HG03045 (cell line): ENCODE data around the gene CEACAM3.
A peak's percentile ranks its signal among the peaks of the same experiment; 100 is the strongest.

Experiments
- ATAC-seq: cut with Tn5 transposase; IDR thresholded peaks from one replicate; pipeline ENCODE4 v1.9.1; 2021; ENCODE audit warnings: mild to moderate bottlenecking, moderate library complexity; ENCODE audit not compliant: unreplicated experiment

The CEACAM3 gene

GRCh38 chr19:41843371-41843770 is 47.0 kb downstream of the CEACAM3 start:
- ATAC-seq, result no peak

GRCh38 chr19:41844601-41845000 is 48.2 kb downstream of the CEACAM3 start, which contains the start of gene LYPD4:
Gene LYPD4, minus strand, starts transcription at chr19:41844683. Its CDS starts 5,398 bp downstream, at chr19:41839285.
- ATAC-seq, result no peak

GRCh38 chr19:41845001-41845050 is 48.4 kb downstream of the CEACAM3 start, which contains the start of gene DMRTC2:
Gene DMRTC2, plus strand, starts transcription at chr19:41845042. Its CDS starts 2,387 bp downstream, at chr19:41847429.
- no peak for ATAC-seq

- no peak for ATAC-seq
Observed at GRCh38 chr19:41845051-41845590, 48.7 kb downstream of the CEACAM3 start.

GRCh38 chr19:41847351-41848105 is 51.1 kb downstream of the CEACAM3 start:
- no peak for ATAC-seq

- ATAC-seq, result no peak
Observed at GRCh38 chr19:41848666-41849065, 52.3 kb downstream of the CEACAM3 start.

GRCh38 chr19:41849067-41849466 is 52.7 kb downstream of the CEACAM3 start:
- ATAC-seq, result no peak

GRCh38 chr19:41850381-41850780 is 54.0 kb downstream of the CEACAM3 start:
- no peak for ATAC-seq

GRCh38 chr19:41851456-41851855 is 55.1 kb downstream of the CEACAM3 start:
- no peak for ATAC-seq

GRCh38 chr19:41853344-41853743 is 57.0 kb downstream of the CEACAM3 start:
- no peak for ATAC-seq

GRCh38 chr19:41853768-41854167 is 57.4 kb downstream of the CEACAM3 start:
- ATAC-seq, result no peak

GRCh38 chr19:41859213-41859617 is 62.8 kb downstream of the CEACAM3 start:
- no peak for ATAC-seq

GRCh38 chr19:41859618-41860418 is 63.4 kb downstream of the CEACAM3 start, which contains the start of gene RPS19:
Gene RPS19, plus strand, starts transcription at chr19:41860255. Its CDS starts 520 bp downstream, at chr19:41860775.
- ATAC-seq, result peak; percentile 73

- ATAC-seq, result peak; percentile 3
Observed at GRCh38 chr19:41860419-41861115, 64.2 kb downstream of the CEACAM3 start.
